Prostate gland (tissue), 2 donors: ENCODE measurements around the gene THPO. TPM values are rescaled to one million over a fixed set of nuclear protein-coding genes. Genes with fewer than 3 reads are reported as not detected.
A peak's percentile ranks its signal among the peaks of the same experiment; 100 is the strongest.

ENCODE experiments used
- DNase-seq: peaks from one replicate; pipeline ENCODE4 v3.0.0-alpha.2; 2019; ENCODE audit warnings: low spot score
- H3K27ac ChIP-seq, 2 donors: fragments of 200-600 bp; sonication (generic); 2 replicates each; pipeline ENCODE4 v1.5.1; 2017 to 2019
- H3K27me3 ChIP-seq: fragments of 200-600 bp; sonication (generic); replicated peaks from 2 replicates; pipeline ENCODE4 v1.5.1; 2019; ENCODE audit not compliant: insufficient read depth
- H3K36me3 ChIP-seq, 2 donors: fragments of 200-600 bp; sonication (generic); 1 replicate in 1 of 2; 2 replicates in 1 of 2; pipeline versions ENCODE4 v1.5.1 to v1.8.1; 2017 to 2019
- H3K4me1 ChIP-seq: fragments of 200-600 bp; sonication (generic); replicated peaks from 2 replicates; pipeline ENCODE4 v1.5.1; 2019
- H3K4me3 ChIP-seq, 2 donors: fragments of 200-600 bp; sonication (generic); 2 replicates each; pipeline ENCODE4 v1.5.1; 2017 to 2019
- H3K9me3 ChIP-seq: fragments of 200-600 bp; sonication (generic); 2 replicates; pipeline ENCODE4 v1.5.1; 2017
- CTCF ChIP-seq, 4 experiments: fragments of 200-600 bp in 2 of 4; fragments of 450-650 bp in 2 of 4; sonication (generic) in 2 of 4; IDR thresholded peaks; 1 replicate in 3 of 4; 2 replicates in 1 of 4; pipeline ENCODE4 v1.5.1; 2016 to 2019; ENCODE audit warnings: antibody characterized with exemption in 4 of 4, mild to moderate bottlenecking in 2 of 4, moderate library complexity in 2 of 4
- POLR2A ChIP-seq: fragments of 450-650 bp; IDR thresholded peaks from one replicate; pipeline ENCODE4 v1.6.1; 2016; ENCODE audit warnings: antibody characterized with exemption, mild to moderate bottlenecking
- POLR2AphosphoS5 ChIP-seq: sonication (generic); formaldehyde crosslinking; IDR thresholded peaks from one replicate; pipeline ENCODE4 v1.6.1; 2017; ENCODE audit warnings: antibody characterized with exemption
- WGBS: methylation state at CpG from one replicate; pipeline ENCODE4 v1.1.5; 2018; 5-methylcytosine and 5-hydroxymethylcytosine counted together
- intact Hi-C: fragments of 100-400 bp; cut with DNase I; formaldehyde crosslinking; loops from one replicate; pipeline ENCODE4 v1.14.2; 2022
- total RNA-seq, 2 donors: library from RNA; depleted of rRNA; stranded (reverse); fragments of >200 nt; gene quantifications; one replicate each; pipeline ENCODE4 v1.1.0, GENCODE V29; 2016

The THPO gene
- total RNA-seq, 2 donors from 2014 or later = not detected

- peak; percentile 19 for DNase-seq
- no peak for TF ChIP-seq CTCF (IDR thresholded peaks at IDR 0.05)
- no peak for TF ChIP-seq POLR2A
- no peak for TF ChIP-seq POLR2AphosphoS5
- peak overlapping the region in 1 of 2 donors; percentile 78 for H3K4me3 ChIP-seq
- H3K27ac ChIP-seq = peak overlapping the region; percentile 94 to 97
- 23% methylated on average over 4 of the region's 4 CpGs for WGBS
- no peaks in the 10 kb centered on the region for H3K9me3 ChIP-seq
- H3K27me3 ChIP-seq = no peaks in the 10 kb centered on the region
- H3K4me1 ChIP-seq = peaks cover 14% of the 10 kb centered on the region
- peaks cover 10 to 23% of the 10 kb centered on the region in 2 donors for H3K36me3 ChIP-seq
- intact Hi-C loops = no loop called here
Observed at GRCh38 chr3:184335291-184335660, 42.7 kb downstream of the THPO start.

DNA sequence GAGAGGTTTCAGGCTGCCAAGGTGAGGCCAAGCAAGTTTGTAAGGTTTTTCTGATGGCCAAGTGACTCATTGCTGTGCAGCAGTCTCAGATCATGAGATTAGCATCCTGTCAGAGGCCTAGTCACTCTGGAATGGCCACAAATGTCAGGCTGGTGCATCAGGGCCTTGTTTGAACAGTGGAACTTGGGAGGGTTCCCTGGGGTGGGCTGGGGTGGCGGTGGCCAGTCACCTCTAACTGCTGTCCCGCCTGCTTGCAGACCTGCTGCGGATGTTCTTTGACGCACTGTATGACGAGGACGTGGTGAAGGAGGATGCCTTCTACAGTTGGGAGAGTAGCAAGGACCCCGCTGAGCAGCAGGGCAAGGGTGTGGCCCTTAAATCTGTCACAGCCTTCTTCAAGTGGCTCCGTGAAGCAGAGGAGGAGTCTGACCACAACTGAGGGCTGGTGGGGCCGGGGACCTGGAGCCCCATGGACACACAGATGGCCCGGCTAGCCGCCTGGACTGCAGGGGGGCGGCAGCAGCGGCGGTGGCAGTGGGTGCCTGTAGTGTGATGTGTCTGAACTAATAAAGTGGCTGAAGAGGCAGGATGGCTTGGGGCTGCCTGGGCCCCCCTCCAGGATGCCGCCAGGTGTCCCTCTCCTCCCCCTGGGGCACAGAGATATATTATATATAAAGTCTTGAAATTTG, 43.4 kb downstream of the THPO start:
- H3K9me3 ChIP-seq = no peaks in the 10 kb centered on the region
- TF ChIP-seq POLR2A (no peak), POLR2AphosphoS5 (no peak), CTCF (IDR thresholded peaks at IDR 0.05) (no peak)
- no peaks in the 10 kb centered on the region for H3K27me3 ChIP-seq
- DNase-seq = no peak
- WGBS = 74% methylated on average over 15 of the region's 15 CpGs
- intact Hi-C loops = no loop called here
- H3K36me3 ChIP-seq = peaks cover 10 to 28% of the 10 kb centered on the region in 2 donors
- no peak overlapping the region for H3K4me3 ChIP-seq
- H3K27ac ChIP-seq = peak overlapping the region; percentile 94 to 97
- peaks cover 14% of the 10 kb centered on the region for H3K4me1 ChIP-seq

DNA sequence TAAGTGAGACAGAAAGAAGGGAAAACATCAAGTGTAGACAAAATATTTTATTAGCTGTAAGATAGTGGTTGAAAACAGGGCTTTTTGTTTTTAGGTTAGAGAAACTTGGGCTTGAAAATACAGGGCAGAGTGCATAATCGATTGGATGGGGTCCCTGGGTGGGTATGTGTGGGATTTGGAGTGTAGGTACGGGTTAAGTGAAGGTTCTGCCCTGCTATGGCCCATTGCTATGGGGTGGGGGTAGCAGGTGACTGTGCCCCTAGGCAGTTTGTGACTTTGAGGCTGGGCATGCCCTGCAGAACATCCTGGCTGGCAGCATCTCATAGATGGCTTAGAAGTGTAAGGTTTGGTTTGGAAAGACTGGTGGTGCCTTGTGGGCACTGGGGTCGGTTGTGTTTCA, 44.3 kb downstream of the THPO start:
- WGBS = 79% methylated on average over 3 of the region's 3 CpGs
- Histone ChIP-seq H3K27me3 (no peaks in the 10 kb centered on the region), H3K4me3 (no peak overlapping the region), H3K9me3 (no peaks in the 10 kb centered on the region), H3K27ac (no peak overlapping the region), H3K36me3 (peaks cover 16 to 37% of the 10 kb centered on the region in 2 donors), H3K4me1 (peaks cover 14% of the 10 kb centered on the region)
- TF ChIP-seq CTCF (IDR thresholded peaks at IDR 0.05) (no peak), POLR2A (no peak), POLR2AphosphoS5 (no peak)
- intact Hi-C loops = no loop called here
- no peak for DNase-seq

DNA sequence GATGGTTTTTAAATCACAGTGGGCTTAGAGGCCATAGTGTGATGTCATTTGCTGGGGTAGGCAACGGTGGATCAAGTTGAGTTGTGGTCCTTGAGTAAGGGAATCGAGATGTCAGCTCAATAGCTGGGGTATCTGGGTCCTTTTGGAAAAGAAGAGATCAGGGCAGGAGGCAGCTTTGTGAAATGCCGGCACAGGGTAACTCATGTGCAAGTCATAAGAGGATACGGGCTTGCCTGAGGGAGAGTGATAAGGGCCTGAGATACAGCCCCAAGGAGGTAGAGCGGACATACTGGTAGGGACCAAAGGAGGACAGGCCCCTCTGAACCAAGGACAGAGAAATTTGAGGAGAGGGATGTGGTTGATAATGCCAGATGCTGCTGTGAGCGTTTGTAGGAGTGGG, 44.8 kb downstream of the THPO start:
- intact Hi-C loops = no loop called here
- no peak overlapping the region for H3K27ac ChIP-seq

DNA sequence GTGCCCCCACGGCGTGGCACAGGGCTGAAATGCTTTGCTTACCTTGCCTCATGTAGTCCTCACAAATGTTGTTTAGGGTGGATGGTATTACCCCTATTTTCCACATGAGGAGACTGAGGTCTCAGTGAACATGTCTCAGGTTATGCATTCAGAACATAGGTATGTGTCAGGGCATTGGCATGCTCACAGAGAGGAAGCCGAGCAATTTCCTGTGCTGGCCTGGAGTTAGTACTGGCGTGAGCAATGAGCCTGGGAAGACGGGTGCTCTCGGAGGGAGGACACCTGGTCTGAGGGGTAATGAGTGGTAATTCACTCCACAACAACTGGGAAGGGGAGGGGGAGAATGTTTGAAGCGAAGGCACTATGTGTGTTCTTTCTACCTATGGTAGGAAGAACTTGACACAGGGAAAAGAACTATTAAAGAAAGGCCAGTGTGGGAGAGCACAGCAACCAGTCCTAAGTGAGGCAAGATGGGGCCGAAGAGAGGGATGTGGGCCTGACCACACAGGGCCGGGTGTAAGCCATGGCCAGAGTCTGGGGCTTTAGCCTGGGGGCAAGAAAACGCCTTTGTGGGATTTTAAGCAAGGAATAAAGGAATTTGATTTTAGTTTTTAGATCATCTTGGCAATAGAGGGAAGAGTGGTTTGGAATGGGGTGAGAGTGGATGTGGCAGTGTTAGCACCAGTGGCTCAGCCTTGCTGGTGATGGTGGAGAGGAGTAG, 45.5 kb downstream of the THPO start:
- intact Hi-C loops = no loop called here
- H3K36me3 ChIP-seq = peaks cover 26 to 46% of the 10 kb centered on the region in 2 donors
- no peak for DNase-seq
- peaks cover 7% of the 10 kb centered on the region for H3K4me1 ChIP-seq
- no peaks in the 10 kb centered on the region for H3K27me3 ChIP-seq
- TF ChIP-seq CTCF (IDR thresholded peaks at IDR 0.05) = no peak
- TF ChIP-seq POLR2AphosphoS5 = no peak
- no peak for TF ChIP-seq POLR2A
- H3K4me3 ChIP-seq = no peak overlapping the region
- H3K27ac ChIP-seq = no peak overlapping the region
- no peaks in the 10 kb centered on the region for H3K9me3 ChIP-seq
- 73% methylated on average over 10 of the region's 10 CpGs for WGBS

More for the DNA sequence above, 44.8 kb downstream of the THPO start:
- WGBS = 81% methylated on average over 6 of the region's 6 CpGs
- H3K4me1 ChIP-seq = peaks cover 12% of the 10 kb centered on the region
- H3K27me3 ChIP-seq = no peaks in the 10 kb centered on the region
- H3K4me3 ChIP-seq = no peak overlapping the region
- peaks cover 20 to 40% of the 10 kb centered on the region in 2 donors for H3K36me3 ChIP-seq
- TF ChIP-seq POLR2A = no peak
- no peak for DNase-seq
- H3K9me3 ChIP-seq = no peaks in the 10 kb centered on the region
